ENCODE data around the gene ZKSCAN4.

Gene ZKSCAN4

DNA sequence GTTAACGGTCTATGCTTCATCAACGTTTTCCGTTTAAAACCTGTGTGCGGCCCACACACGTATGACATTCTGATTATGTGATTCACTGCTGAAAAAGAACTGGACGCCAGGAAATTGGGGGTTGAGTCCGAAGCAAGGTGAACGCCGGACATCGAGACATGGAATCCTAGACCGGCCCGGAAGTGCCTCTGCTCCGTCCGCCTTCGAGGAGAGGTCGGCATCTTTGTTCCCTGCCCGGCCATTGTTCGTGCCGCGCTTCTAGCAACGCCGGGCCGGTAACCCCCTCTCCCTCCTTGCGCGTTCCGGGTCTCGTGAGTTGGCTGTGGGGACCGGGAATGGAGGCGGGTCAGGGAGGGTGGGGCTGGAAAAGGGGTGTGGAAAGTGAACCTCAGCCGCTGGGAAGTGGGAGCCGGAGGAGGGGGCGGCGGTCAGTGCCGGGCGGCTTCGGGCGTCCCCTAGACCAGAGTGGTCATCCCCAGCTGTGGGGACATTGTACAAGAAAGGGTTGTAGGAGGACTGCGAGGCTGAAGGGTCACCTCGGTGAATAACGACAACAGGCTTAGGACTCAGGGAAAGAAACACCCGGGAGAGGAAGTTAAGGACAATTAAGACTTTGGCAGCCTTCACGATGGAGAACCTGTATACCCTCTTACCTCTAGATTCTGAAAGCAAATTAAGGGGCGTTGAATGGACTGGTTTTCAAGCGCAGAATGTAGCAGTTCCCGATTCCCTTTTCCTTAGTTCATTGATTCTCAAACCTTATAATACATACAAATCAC is 26.8 kb downstream of the ZKSCAN4 start, which contains the start of gene ZSCAN9:
ZSCAN9 (plus strand) TSS at position 220 of the 779 bp plus-strand sequence. CDS start 1,810 bp downstream, outside the sequence.
- peak within 1 kb of the TSS; percentile 39 for H3K27ac ChIP-seq (ENCODE audit: low read depth, low read length)
- peak within 1 kb of the TSS; percentile 79 to 94 (median 86) for H3K4me3 ChIP-seq (ENCODE audit: low read depth in 1 of 5, low read length in 5 of 5)
- no peaks in the 10 kb centered on the region for H3K9me3 ChIP-seq (ENCODE audit: control insufficient read depth in 5 of 5, low read length in 5 of 5)

DNA sequence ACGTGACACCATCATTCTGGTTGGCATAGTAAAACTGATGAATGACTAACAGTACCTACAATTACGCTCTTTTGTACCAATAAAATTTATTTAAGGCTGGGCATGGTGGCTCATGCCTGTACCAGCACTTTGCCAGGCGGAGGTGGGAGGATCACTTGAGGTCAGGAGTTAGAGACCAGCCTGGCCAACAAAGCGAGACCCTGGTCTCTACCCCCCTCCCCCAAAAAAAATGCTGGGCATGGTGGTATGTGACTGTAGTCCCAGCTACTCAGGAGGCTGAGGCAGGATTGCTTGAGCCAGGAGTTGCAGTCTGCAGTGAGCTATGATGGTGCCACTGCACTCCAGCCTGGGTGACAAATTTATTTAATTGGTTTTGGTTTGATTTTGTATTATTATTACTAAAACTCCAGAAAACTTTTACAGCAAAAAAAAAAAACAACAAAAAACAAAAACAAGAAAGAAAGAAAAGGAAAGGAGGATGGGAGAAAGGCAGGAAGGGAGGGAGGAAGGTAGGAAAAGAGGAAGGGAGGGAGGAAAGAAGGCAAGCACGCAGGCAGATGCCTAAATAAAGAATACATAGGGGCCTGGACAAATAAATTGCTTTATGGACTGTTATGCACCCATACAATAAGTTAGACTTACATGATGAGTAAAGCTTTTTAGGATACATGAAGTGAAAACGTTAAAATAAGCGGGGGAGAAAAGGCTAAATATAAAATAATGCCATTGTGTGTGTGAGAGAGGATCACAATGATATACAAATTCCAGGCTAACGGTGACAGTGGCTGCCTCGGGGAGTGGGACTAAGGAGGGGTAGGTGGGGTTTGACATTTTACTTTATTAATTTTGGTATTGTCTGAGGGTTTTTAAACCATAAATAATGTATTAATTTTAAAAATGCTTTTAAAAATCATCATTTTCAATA is 27.7 kb downstream of the ZKSCAN4 start:
- Histone ChIP-seq H3K27me3 (ENCODE audit: control insufficient read depth in 5 of 5, insufficient read depth in 4 of 5, low read length in 5 of 5) (peaks cover 0 to 10% (median 4%) of the 10 kb centered on the region in 5 donors), H3K27ac (ENCODE audit: low read depth, low read length) (peak overlapping the region; percentile 39), H3K9me3 (ENCODE audit: control insufficient read depth in 5 of 5, low read length in 5 of 5) (no peaks in the 10 kb centered on the region), H3K36me3 (ENCODE audit: control insufficient read depth in 5 of 5, insufficient read depth in 5 of 5, low read length in 5 of 5) (peaks cover 15 to 24% (median 24%) of the 10 kb centered on the region in 5 donors), H3K4me1 (ENCODE audit: control insufficient read depth in 5 of 5, insufficient read depth in 5 of 5, low read length in 5 of 5) (peaks cover 2 to 19% (median 17%) of the 10 kb centered on the region in 5 donors), H3K9ac (ENCODE audit: low read length in 5 of 5) (peak overlapping the region in 4 of 5 donors; percentile 77 to 88 (median 82)), H3K4me3 (ENCODE audit: low read depth in 1 of 5, low read length in 5 of 5) (peak overlapping the region; percentile 79 to 94 (median 86))

More for the DNA sequence above, 26.8 kb downstream of the ZKSCAN4 start, which contains the start of gene ZSCAN9:
- H3K4me1 ChIP-seq (ENCODE audit: control insufficient read depth in 5 of 5, insufficient read depth in 5 of 5, low read length in 5 of 5) = peaks cover 2 to 19% (median 17%) of the 10 kb centered on the region in 5 donors
- H3K36me3 ChIP-seq (ENCODE audit: control insufficient read depth in 5 of 5, insufficient read depth in 5 of 5, low read length in 5 of 5) = peaks cover 18 to 30% (median 27%) of the 10 kb centered on the region in 5 donors
- peak within 1 kb of the TSS; percentile 17 to 88 (median 78) for H3K9ac ChIP-seq (ENCODE audit: low read length in 5 of 5)
- peaks cover 0 to 10% (median 4%) of the 10 kb centered on the region in 5 donors for H3K27me3 ChIP-seq (ENCODE audit: control insufficient read depth in 5 of 5, insufficient read depth in 4 of 5, low read length in 5 of 5)

DNA sequence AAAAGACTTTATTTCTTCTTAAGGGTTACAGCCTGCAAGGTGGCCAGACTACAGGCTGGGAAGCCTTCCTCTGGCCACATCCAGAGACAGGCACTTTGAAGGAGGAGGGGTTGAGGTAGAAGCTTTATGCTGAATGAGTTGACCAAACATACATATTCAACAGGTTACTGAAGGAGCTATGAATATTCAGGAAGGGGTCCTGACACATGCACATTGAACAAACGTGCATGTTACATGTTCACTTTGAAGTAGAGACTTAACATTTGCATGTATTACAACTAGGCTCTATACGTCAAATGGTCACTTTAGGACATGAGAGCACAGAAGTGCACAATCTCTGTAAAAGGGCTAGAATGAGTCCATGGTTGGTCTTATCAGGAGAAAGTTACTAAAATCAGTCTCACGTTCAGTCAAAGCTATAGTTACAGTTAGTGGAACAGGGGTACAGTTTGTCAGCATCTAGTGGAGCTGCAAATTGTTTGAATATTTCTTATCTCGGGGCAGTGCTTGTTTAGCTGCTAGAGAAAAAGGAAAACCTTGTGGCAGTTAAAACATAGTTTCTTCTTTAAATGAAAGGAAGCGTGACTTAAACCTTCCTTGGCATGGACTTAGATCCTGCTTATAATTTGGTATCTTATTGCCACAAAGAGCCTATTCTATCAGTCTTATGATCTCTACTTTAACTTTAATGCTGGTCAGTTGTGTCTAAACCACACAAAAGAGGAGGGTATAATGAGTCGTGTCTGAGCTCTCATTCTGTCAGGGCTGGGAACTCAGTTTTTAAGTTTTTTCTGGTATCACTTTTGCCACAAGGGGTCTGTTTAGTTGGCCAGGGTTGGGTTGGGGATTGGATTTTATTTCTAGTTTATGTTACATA is 31.6 kb downstream of the ZKSCAN4 start:
- peaks cover 2 to 23% (median 20%) of the 10 kb centered on the region in 5 donors for H3K4me1 ChIP-seq (ENCODE audit: control insufficient read depth in 5 of 5, insufficient read depth in 5 of 5, low read length in 5 of 5)
- no peak overlapping the region for H3K9ac ChIP-seq (ENCODE audit: low read length in 5 of 5)
- H3K36me3 ChIP-seq (ENCODE audit: control insufficient read depth in 5 of 5, insufficient read depth in 5 of 5, low read length in 5 of 5) = no peaks in the 10 kb centered on the region
- no peak overlapping the region for H3K4me3 ChIP-seq (ENCODE audit: low read depth in 1 of 5, low read length in 5 of 5)
- H3K27ac ChIP-seq (ENCODE audit: low read depth, low read length) = no peak overlapping the region
- H3K9me3 ChIP-seq (ENCODE audit: control insufficient read depth in 5 of 5, low read length in 5 of 5) = no peaks in the 10 kb centered on the region
- H3K27me3 ChIP-seq (ENCODE audit: control insufficient read depth in 5 of 5, insufficient read depth in 4 of 5, low read length in 5 of 5) = peaks cover 0 to 14% (median 13%) of the 10 kb centered on the region in 5 donors

DNA sequence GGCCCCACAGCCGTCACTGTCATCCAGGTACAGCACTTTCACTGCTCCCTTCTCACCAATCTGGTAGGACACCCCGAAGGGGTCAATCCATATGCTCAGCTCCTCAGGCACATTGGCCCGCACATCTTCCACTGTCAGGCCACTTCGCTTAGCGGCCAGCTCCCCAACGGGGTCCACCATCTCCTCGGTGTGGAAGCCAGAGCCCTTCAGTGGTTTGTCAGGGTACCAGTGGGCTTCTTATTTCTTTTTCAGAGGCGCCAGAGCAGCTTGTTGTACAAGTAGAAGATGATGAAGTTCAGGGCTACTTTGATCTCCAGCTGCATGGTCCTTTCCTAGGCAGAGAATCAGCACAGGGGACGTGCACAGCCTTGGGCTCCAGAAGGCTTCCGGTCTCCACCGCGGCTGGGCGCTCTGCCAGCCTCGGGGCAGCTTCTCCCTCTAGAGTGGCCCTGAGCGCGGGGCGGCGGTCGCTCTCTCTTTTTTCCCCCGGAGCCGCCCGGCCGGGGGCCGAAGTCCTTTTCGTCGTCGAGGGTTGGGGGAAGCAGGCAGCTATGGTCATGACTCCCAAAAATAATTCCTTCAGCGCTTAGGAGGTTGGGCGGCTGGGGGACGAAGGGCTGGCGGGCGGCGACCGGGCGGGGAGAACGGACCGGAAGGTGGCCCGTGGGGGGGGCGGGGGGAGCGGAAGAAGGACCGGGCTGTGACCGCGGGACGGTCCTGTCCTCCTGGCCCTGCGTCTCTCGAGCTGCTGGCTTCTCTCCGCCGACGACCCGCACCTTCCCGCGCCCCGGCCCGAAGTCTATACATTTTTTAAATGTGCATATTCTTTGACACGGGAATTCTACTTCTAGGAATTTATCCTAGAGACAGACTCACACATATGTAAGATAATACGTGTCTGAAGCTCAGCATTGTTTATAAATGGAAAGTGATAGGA is 33.5 kb downstream of the ZKSCAN4 start:
- Histone ChIP-seq H3K27ac (ENCODE audit: low read depth, low read length) (peak overlapping the region; percentile 41), H3K4me3 (ENCODE audit: low read depth in 1 of 5, low read length in 5 of 5) (peak overlapping the region; percentile 67 to 77 (median 71)), H3K4me1 (ENCODE audit: control insufficient read depth in 5 of 5, insufficient read depth in 5 of 5, low read length in 5 of 5) (peaks cover 2 to 16% (median 13%) of the 10 kb centered on the region in 5 donors), H3K36me3 (ENCODE audit: control insufficient read depth in 5 of 5, insufficient read depth in 5 of 5, low read length in 5 of 5) (no peaks in the 10 kb centered on the region), H3K9me3 (ENCODE audit: control insufficient read depth in 5 of 5, low read length in 5 of 5) (no peaks in the 10 kb centered on the region), H3K27me3 (ENCODE audit: control insufficient read depth in 5 of 5, insufficient read depth in 4 of 5, low read length in 5 of 5) (peaks cover 0 to 23% (median 14%) of the 10 kb centered on the region in 5 donors), H3K9ac (ENCODE audit: low read length in 5 of 5) (peak overlapping the region; percentile 26 to 86 (median 70))

- peak overlapping the region; percentile 67 to 77 (median 71) for H3K4me3 ChIP-seq (ENCODE audit: low read depth in 1 of 5, low read length in 5 of 5)
- peaks cover 0 to 26% (median 16%) of the 10 kb centered on the region in 5 donors for H3K27me3 ChIP-seq (ENCODE audit: control insufficient read depth in 5 of 5, insufficient read depth in 4 of 5, low read length in 5 of 5)
- H3K9ac ChIP-seq (ENCODE audit: low read length in 5 of 5) = no peak overlapping the region
- no peaks in the 10 kb centered on the region for H3K9me3 ChIP-seq (ENCODE audit: control insufficient read depth in 5 of 5, low read length in 5 of 5)
- H3K4me1 ChIP-seq (ENCODE audit: control insufficient read depth in 5 of 5, insufficient read depth in 5 of 5, low read length in 5 of 5) = peaks cover 3 to 19% (median 15%) of the 10 kb centered on the region in 5 donors
- H3K36me3 ChIP-seq (ENCODE audit: control insufficient read depth in 5 of 5, insufficient read depth in 5 of 5, low read length in 5 of 5) = no peaks in the 10 kb centered on the region
- no peak overlapping the region for H3K27ac ChIP-seq (ENCODE audit: low read depth, low read length)
Measured at GRCh38 chr6:28217890-28218289, 34.2 kb downstream of the ZKSCAN4 start.

GRCh38 chr6:28215425-28215824 is 36.6 kb downstream of the ZKSCAN4 start:
- Histone ChIP-seq H3K27ac (ENCODE audit: low read depth, low read length) (no peak overlapping the region), H3K9ac (ENCODE audit: low read length in 5 of 5) (no peak overlapping the region), H3K36me3 (ENCODE audit: control insufficient read depth in 5 of 5, insufficient read depth in 5 of 5, low read length in 5 of 5) (no peaks in the 10 kb centered on the region), H3K9me3 (ENCODE audit: control insufficient read depth in 5 of 5, low read length in 5 of 5) (no peaks in the 10 kb centered on the region), H3K27me3 (ENCODE audit: control insufficient read depth in 5 of 5, insufficient read depth in 4 of 5, low read length in 5 of 5) (peaks cover 8 to 32% (median 31%) of the 10 kb centered on the region in 5 donors), H3K4me3 (ENCODE audit: low read depth in 1 of 5, low read length in 5 of 5) (no peak overlapping the region), H3K4me1 (ENCODE audit: control insufficient read depth in 5 of 5, insufficient read depth in 5 of 5, low read length in 5 of 5) (peaks cover 4 to 30% (median 24%) of the 10 kb centered on the region in 5 donors)

- Histone ChIP-seq H3K9me3 (ENCODE audit: control insufficient read depth in 5 of 5, low read length in 5 of 5) (no peaks in the 10 kb centered on the region), H3K36me3 (ENCODE audit: control insufficient read depth in 5 of 5, insufficient read depth in 5 of 5, low read length in 5 of 5) (no peaks in the 10 kb centered on the region), H3K27ac (ENCODE audit: low read depth, low read length) (no peak overlapping the region), H3K4me1 (ENCODE audit: control insufficient read depth in 5 of 5, insufficient read depth in 5 of 5, low read length in 5 of 5) (peaks cover 2 to 22% (median 16%) of the 10 kb centered on the region in 5 donors), H3K9ac (ENCODE audit: low read length in 5 of 5) (no peak overlapping the region), H3K27me3 (ENCODE audit: control insufficient read depth in 5 of 5, insufficient read depth in 4 of 5, low read length in 5 of 5) (peaks cover 22 to 52% (median 42%) of the 10 kb centered on the region in 5 donors), H3K4me3 (ENCODE audit: low read depth in 1 of 5, low read length in 5 of 5) (peak overlapping the region in 2 of 5 donors; percentile 51 to 56)
Measured at GRCh38 chr6:28213213-28213523, 38.9 kb downstream of the ZKSCAN4 start.

- Histone ChIP-seq H3K9ac (ENCODE audit: low read length in 5 of 5) (peak overlapping the region in 2 of 5 donors; percentile 5 to 64), H3K27me3 (ENCODE audit: control insufficient read depth in 5 of 5, insufficient read depth in 4 of 5, low read length in 5 of 5) (peaks cover 27 to 57% (median 47%) of the 10 kb centered on the region in 5 donors), H3K36me3 (ENCODE audit: control insufficient read depth in 5 of 5, insufficient read depth in 5 of 5, low read length in 5 of 5) (no peaks in the 10 kb centered on the region), H3K4me3 (ENCODE audit: low read depth in 1 of 5, low read length in 5 of 5) (peak overlapping the region; percentile 11 to 56 (median 54)), H3K4me1 (ENCODE audit: control insufficient read depth in 5 of 5, insufficient read depth in 5 of 5, low read length in 5 of 5) (peaks cover 2 to 22% (median 15%) of the 10 kb centered on the region in 5 donors), H3K27ac (ENCODE audit: low read depth, low read length) (no peak overlapping the region), H3K9me3 (ENCODE audit: control insufficient read depth in 5 of 5, low read length in 5 of 5) (no peaks in the 10 kb centered on the region)
Measured at GRCh38 chr6:28212510-28213212, 39.4 kb downstream of the ZKSCAN4 start.

All from subcutaneous abdominal adipose tissue (tissue), 5 donors.